GM18951 (cell line): Measurements from ENCODE around the gene NBPF3.

Experiments
- POLR2A ChIP-seq: IDR thresholded peaks from 4 replicates; pipeline ENCODE4 v1.6.1; 2011; ENCODE audit warnings: mild to moderate bottlenecking; ENCODE audit not compliant: insufficient read length, insufficient read depth; ENCODE audit errors: extremely low read depth
- in situ Hi-C: fragments of 300-500 bp; cut with MboI; formaldehyde crosslinking; loops from one replicate; pipeline ENCODE4 v1.12.0; 2022; ENCODE audit warnings: low sequenced_read_pairs, mixed read lengths, inconsistent platforms; ENCODE audit not compliant: unreplicated experiment

NBPF3 gene

GRCh38 chr1:21524686-21525339, 84.9 kb downstream of the NBPF3 start:
- TF ChIP-seq POLR2A, result no peak

DNA sequence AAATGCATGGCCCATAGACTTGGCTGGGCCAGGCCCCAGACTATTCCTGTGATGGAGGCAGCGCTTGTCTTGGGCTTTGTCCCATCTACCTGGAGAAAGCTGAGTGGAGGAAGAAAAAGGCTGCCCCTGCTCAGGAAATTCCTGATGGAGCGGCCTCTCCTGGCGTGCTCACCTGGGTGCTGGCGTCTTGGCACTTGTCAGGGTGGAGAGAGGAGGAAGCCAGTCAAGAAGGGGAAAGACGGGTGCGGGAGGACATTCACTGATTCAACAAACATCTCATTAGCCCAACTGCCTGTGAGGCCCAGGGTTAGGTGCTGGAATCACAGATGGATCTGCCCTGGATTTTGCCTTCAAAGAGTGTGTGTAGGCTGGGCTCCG, 85.4 kb downstream of the NBPF3 start:
- TF ChIP-seq POLR2A, result no peak
- in situ Hi-C loops, result no loop called here

More at GRCh38 chr1:21524686-21525339, 84.9 kb downstream of the NBPF3 start:
- in situ Hi-C loops, result no loop called here

- no peak for TF ChIP-seq POLR2A
Measured at GRCh38 chr1:21526441-21526840, 86.5 kb downstream of the NBPF3 start.

DNA sequence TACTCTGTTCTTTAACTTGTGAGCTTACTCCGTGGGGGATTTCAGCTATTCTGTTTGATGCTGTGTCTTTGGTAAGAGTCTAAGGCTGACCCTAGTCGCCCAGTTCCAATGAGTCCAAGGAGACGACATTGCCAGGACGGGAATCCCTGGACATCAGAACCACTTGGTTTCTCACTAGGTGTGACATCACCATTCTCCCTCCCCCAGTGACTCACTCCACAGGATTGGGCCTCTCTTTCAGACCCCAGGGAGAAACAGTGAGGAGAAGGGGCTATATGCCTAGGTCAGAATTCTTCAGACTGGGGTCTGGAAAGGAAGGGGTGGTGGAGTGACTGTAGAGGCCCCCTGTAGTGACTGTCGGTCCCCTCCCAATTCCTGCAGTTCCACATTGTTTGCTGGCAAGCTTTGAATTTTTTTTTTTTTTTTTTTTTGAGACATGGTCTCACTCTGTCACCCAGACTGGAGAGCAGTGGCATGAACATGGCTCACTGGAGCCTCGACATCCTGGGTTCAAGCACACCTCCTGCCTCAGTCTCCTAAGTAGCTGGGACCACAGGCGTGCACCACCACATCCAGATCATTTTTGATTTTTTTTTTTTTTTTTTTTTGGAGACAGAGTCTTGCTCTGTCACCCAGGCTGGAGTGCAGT, 90.6 kb downstream of the NBPF3 start:
- in situ Hi-C loops, result no loop called here
- no peak for TF ChIP-seq POLR2A

More at GRCh38 chr1:21526441-21526840, 86.5 kb downstream of the NBPF3 start:
- in situ Hi-C loops, result no loop called here

GRCh38 chr1:21531241-21531640, 91.3 kb downstream of the NBPF3 start:
- in situ Hi-C loops, result no loop called here
- no peak for TF ChIP-seq POLR2A

DNA sequence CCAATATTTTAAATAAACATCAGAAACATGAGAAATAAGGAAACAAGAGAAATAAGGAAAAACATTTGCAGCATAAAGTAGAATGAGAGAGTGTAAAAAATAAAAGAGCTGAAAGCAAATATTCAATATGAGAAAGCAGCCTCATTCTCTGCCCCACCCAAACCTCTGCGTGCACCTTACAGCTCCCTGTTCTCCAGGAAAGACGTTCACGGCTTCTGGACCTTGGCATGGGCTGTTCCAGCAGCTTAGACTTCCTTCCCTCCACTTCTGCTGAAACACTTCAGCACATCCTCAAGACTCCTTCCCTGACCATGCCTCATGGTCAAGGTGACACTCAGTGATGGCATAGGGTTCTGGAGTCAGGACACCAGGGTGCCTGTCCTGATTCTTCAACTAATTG, 92.6 kb downstream of the NBPF3 start:
- in situ Hi-C loops, result no loop called here
- TF ChIP-seq POLR2A, result no peak

- in situ Hi-C loops, result no loop called here
- TF ChIP-seq POLR2A, result no peak
Measured at GRCh38 chr1:21532992-21533534, 93.1 kb downstream of the NBPF3 start.

DNA sequence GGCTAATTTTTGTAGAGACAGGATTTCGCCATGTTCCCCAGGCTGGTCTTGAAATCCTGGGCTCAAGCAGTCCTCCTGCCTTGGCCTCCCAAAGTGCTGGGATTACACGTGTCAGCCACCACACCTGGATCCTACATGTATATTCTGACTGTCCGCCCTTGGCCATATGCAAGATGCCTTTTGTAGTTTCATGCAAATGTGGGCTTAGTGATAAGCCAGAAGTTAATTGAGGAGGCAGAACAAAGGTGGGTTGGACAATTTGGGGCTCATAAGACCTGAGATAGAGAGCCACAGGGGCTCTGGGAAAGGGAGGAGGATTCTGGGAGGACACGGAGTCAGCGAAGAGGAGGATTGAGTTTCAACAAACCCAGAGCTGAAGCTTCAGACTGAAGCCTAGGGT, 94.2 kb downstream of the NBPF3 start:
- in situ Hi-C loops, result no loop called here
- TF ChIP-seq POLR2A, result no peak
